Stimulated activated CD4-positive, alpha-beta T cell treated with anti-CD3 and anti-CD28 coated beads, Interleukin-1b, Interleukin-23, amount 100 ng/mL, for 1 hour (primary cell): Measurements from ENCODE around the gene TMOD3.

ENCODE experiments used
- DNase-seq, 2 donors: peaks; one replicate each; pipeline ENCODE4 v3.0.0-alpha.2; 2020; ENCODE audit warnings: low read depth in 2 of 2

TMOD3 gene

GRCh38 chr15:51828621-51829375 lies 655 bp upstream of the TMOD3 start:
- no peak for DNase-seq

- DNase-seq = no peak
Measured at GRCh38 chr15:51830276-51830806, 888 bp downstream of the TMOD3 start.

GRCh38 chr15:51833772-51834171 lies 4.3 kb downstream of the TMOD3 start:
- DNase-seq = no peak

DNA sequence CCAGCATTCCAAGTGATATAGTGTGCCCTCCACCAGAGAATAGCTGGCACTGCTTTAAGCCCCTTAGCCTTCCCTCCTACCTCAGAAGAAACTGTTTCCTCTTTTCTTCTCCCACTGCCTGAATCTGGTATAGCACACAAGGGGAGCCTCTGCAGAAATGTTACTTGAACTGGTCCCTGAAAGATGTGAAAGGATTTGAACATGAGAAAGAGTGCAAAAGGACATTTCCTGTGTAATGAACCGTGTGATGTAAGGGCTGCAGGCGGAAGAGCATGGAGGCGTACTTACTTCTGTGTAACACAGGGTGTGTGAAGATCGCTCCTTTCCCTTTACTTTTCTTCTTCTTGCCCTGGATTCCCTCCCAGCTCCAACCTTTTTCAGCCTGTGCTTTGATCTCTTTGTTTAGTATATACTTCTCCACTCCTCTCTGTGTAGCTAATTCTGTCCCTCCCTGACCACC lies 8.4 kb downstream of the TMOD3 start:
- DNase-seq = no peak

DNA sequence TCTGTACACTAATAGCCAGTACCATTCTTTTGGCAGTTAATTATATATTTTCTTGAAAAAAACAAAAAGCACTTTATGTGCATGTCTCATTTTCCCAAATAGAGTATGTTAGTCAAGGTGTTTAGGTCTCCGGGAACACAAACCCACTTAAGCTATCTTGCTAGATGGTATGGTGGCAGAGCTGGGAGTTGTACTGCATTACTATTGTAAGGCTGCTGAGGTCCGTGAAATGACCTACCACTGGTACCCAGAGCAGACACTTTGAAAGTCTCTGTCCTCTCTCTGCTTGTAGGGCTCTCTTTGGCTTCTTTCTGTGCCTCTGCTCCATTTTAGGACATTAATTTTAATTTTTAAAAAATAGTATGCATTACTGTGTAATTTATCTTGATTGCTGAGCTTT lies 8.8 kb downstream of the TMOD3 start:
- DNase-seq = no peak

- DNase-seq = no peak
Measured at GRCh38 chr15:51840692-51841091, 11.2 kb downstream of the TMOD3 start.

GRCh38 chr15:51841406-51842040 lies 12.1 kb downstream of the TMOD3 start:
- DNase-seq = no peak

- no peak for DNase-seq
Measured at GRCh38 chr15:51842265-51842664, 12.8 kb downstream of the TMOD3 start.

GRCh38 chr15:51842852-51843737 lies 13.6 kb downstream of the TMOD3 start:
- no peak for DNase-seq

GRCh38 chr15:51844747-51845426 lies 15.4 kb downstream of the TMOD3 start:
- DNase-seq = no peak

GRCh38 chr15:51846066-51846462 lies 16.6 kb downstream of the TMOD3 start:
- no peak for DNase-seq

- DNase-seq = no peak
Measured at GRCh38 chr15:51846463-51847230, 17.2 kb downstream of the TMOD3 start.

DNA sequence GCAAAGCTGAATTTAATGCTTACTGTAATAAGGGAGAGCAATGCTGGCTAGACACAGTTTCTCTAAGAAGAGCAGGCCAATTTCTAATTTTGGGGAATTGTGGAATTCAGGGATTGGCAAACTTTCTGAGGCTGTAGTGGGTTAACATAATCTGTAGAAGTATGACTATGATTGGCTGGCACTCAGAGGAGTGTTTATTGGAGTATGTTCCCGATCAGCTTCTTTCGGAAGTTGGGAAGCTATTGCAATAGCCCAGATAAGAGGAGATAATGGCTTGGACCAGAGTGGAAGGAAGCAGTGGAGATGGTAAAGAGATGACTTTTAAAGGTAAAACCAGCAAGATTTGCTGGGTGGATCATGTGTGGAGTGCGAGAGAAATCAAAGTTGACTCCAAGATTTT lies 19.4 kb downstream of the TMOD3 start:
- DNase-seq = no peak

DNA sequence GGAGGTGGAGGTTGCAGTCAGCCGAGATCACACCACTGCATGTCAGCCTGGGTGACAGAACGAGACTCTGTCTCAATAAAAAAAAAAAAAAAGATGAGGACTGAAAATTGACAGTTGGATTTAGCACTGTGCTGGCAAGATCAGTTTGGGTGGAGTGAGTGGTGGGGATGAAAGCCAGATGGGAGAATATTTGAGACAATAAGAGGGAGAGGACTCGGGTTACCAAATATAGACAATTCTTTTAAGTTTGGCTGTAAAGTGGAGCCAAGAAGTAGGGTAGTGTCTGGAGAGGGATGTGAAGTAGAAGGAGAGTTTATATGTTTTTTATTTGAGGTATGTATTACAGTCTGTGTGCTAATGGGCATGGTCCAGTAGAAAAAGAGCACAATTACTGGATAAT lies 20.4 kb downstream of the TMOD3 start:
- DNase-seq = no peak

DNA sequence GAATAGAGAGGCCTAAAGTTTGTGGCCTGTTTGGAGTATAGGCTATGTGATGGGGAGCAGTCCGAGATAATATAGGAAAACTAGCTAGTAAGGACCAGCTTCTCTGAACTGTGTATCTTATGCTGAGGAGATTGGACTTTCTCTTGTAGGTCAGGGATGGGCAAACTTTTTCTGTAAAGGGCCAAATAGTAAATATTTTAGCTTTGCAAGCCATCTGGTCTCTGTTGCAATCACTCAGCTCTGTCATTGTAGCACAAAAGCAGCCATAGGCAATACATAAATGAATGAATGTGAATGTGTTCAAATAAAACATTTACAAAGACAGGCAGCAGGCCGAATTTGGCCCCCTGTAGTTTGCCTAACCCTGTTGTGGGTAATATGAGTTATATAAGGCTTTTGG lies 24.5 kb downstream of the TMOD3 start:
- DNase-seq = no peak

DNA sequence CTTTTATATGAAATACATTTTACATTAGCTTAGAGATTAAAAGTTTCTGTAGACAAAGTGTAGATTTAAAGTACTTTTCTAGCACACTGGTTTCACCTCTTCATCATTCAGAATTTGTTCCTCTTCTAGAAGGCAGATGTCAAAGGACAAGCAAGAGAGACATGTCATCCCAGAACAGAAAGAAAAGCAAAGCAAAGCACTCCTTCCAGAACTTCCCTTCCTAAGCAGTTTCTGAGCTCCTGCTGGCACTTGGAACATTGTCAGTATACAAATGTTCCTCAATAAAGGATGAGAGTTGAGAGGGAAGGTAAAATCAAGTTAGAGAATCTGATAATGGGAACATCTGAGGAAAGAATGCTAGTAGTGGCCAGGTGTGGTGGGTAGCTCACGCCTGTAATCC lies 26.2 kb downstream of the TMOD3 start:
- no peak for DNase-seq

GRCh38 chr15:51856714-51857380 lies 27.4 kb downstream of the TMOD3 start:
- no peak for DNase-seq

DNA sequence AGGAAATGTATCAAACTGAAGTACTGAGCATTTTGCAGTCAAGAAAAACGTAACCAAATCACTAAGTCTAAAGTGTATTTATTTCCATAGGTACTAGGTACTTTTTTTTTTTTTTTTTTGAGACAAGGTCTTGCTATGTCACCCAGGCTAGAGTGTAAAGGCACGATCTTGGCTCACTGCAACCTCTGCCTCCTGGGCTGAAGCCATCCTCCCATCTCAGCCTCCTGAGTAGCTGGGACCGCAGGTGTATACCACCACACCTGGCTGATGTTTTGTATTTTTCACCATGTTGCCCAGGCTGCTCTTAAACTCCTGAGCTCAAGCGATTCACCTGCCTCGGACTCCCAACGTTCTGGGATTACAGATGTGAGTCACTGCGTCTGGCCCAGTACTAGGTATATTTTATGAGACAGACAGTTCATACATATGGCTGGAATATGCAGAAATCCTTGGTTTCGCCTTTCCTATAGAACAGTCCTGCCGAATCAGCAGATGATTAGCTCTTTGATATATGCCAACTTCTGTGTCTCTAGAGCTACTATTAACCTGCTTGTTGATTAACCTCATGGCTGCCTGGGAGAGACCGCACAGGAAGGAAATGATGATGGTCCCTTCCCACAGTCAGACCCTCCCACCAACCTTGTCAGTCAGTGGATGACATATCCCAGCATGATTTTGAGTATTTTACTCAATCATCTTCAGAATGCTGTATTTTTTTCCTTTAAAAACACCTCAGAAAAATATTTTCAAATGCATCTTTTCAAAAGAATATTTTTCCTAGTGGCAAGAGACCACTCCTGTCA lies 32.3 kb downstream of the TMOD3 start:
- DNase-seq = peak; percentile 13 to 14

GRCh38 chr15:51863131-51863530 lies 33.7 kb downstream of the TMOD3 start:
- DNase-seq = no peak
